Measurements from ENCODE around the gene SP7.

The SP7 gene

DNA sequence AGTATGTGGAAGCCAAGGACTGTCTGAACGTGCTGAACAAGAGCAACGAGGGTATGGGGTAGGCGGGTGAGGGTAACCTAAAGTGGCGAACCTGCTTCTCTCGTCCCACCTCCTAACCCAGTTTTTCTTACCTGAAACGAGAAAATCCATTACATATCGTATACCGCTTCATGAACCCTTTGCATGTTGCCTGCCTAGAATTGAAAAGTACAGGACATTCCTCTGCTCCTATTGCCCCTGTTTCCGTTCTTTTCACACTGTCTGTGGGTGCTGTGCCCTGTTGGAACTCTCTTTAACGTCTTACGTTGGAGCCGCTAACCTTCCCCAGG, 40.3 kb downstream of the SP7 start:
- peak overlapping the region; percentile 82 to 88 for H3K27ac ChIP-seq
- peaks cover 7 to 10% (median 9%) of the 10 kb centered on the region in 3 donors for H3K36me3 ChIP-seq
- DNase-seq, result no peak
- peaks cover 0 to 52% (median 39%) of the 10 kb centered on the region in 4 donors for H3K4me1 ChIP-seq
- peak overlapping the region; percentile 64 to 65 for H3K4me3 ChIP-seq
- no peaks in the 10 kb centered on the region for H3K27me3 ChIP-seq
- intact Hi-C loops (cut with DNase I; ENCODE audit: low total_unique reads), result no loop called here
- no peaks in the 10 kb centered on the region for H3K9me3 ChIP-seq
- no peak for TF ChIP-seq CTCF (IDR thresholded peaks at IDR 0.05)

DNA sequence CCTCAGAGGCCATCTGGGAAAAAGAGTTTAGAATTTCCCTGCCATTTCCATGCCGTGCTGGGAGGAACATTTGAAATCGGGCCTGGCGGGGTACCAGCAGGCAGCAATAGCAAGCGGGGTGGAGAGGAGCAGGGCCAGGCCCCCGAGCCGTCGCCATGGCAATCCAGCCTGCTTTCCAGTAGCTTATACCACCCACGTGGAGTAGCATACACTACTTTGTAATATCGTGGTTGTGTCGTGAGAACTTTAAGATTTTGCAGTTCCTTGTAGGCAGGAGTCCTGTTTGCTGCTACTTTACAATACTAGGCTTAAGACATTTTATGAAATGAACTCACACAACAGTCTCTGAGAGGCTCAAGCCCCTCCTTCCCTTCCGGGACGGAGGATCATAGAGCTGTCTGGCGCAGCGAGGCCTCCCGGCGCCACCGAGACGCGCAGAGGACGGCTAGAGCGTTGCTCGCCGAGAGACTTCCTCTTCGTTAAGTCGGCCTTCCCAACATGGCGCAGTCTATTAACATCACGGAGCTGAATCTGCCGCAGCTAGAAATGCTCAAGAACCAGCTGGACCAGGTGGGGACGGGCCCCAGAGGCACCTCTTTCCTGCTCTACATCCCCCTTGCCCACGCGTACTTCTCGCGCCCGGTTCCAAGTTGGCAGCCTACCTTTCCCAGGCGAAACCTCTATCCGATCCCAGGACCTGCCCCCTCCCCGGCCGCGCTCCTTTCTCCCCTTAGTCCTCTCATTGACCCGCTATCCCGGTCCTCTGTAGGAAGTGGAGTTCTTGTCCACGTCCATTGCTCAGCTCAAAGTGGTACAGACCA, 40.9 kb downstream of the SP7 start, which contains the start of gene PFDN5:
Gene PFDN5 (plus strand): TSS at position 473 of the 821 bp plus-strand sequence. CDS start 26 bp downstream, at position 499.
- peaks cover 0 to 46% (median 34%) of the 10 kb centered on the region in 4 donors for H3K4me1 ChIP-seq
- TF ChIP-seq CTCF (IDR thresholded peaks at IDR 0.05), result peak in 1 of 2 experiments; percentile 29
- H3K36me3 ChIP-seq, result peaks cover 7 to 10% (median 9%) of the 10 kb centered on the region in 3 donors
- peak within 1 kb of the TSS; percentile 64 to 65 for H3K4me3 ChIP-seq
- intact Hi-C loops (cut with DNase I; ENCODE audit: low total_unique reads), result no loop called here
- H3K27me3 ChIP-seq, result no peaks in the 10 kb centered on the region
- peak; percentile 89 to 94 for DNase-seq
- no peaks in the 10 kb centered on the region for H3K9me3 ChIP-seq
- peak within 1 kb of the TSS; percentile 82 to 88 for H3K27ac ChIP-seq

GRCh38 chr12:53292426-53292825, 43.7 kb downstream of the SP7 start:
- Histone ChIP-seq H3K27ac (no peak overlapping the region), H3K27me3 (no peaks in the 10 kb centered on the region), H3K9me3 (no peaks in the 10 kb centered on the region), H3K36me3 (peaks cover 0 to under 1% (median 0%) of the 10 kb centered on the region in 3 donors), H3K4me1 (peaks cover 0 to 24% (median 21%) of the 10 kb centered on the region in 4 donors), H3K4me3 (no peak overlapping the region)
- TF ChIP-seq CTCF (IDR thresholded peaks at IDR 0.05), result no peak
- intact Hi-C loops (cut with DNase I; ENCODE audit: low total_unique reads), result no loop called here
- no peak for DNase-seq

DNA sequence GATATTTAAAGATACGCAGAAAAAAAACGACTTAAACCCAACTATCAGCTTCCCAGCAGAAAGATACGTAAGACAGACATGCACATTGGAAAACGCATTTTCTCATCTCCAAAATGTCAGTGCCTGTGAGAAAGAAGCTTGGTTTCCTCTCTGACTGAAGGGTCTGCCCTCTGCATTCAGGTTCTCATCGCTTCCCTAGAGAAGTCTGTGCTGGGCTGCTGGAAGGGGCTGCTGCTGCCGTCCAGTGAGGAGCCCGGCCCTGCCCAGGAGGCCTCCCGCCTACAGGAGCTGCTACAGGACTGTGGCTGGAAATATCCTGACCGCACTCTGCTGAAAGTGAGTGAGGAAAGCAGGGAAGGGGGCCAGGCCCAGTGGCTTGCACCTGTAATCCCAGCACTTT, 45.5 kb downstream of the SP7 start:
- no peak for DNase-seq
- no peaks in the 10 kb centered on the region for H3K27me3 ChIP-seq
- peaks cover 0 to 8% (median 7%) of the 10 kb centered on the region in 4 donors for H3K4me1 ChIP-seq
- H3K27ac ChIP-seq, result no peak overlapping the region
- no peak overlapping the region for H3K4me3 ChIP-seq
- intact Hi-C loops (cut with DNase I; ENCODE audit: low total_unique reads), result no loop called here
- no peak for TF ChIP-seq CTCF (IDR thresholded peaks at IDR 0.05)
- H3K36me3 ChIP-seq, result no peaks in the 10 kb centered on the region
- H3K9me3 ChIP-seq, result no peaks in the 10 kb centered on the region

DNA sequence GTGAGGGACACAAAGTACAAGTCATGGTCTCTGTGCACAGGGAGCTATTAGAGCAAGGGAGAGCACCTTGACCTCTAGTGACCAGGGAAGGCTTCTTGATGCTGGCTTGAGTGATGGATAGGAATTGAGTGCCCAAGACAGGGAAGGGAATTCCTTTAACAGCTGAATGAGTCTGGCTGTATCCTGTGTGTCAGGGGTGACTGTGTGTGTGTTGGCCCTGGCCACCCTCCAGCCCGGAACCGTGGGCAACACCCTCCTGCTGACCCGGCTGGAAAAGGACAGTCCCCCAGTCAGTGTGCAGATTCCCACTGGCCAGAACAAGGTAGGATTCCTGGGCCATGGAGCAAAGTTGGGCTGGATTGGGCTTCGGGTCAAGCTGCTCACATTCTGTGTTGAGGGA, 46.3 kb downstream of the SP7 start:
- H3K4me3 ChIP-seq, result no peak overlapping the region
- H3K36me3 ChIP-seq, result no peaks in the 10 kb centered on the region
- intact Hi-C loops (cut with DNase I; ENCODE audit: low total_unique reads), result loop anchor here (2.0 kb wide), 1 partner anchor 77 kb away; no protein-coding TSS in a partner anchor
- no peaks in the 10 kb centered on the region for H3K9me3 ChIP-seq
- H3K4me1 ChIP-seq, result peaks cover 0 to 6% (median 5%) of the 10 kb centered on the region in 4 donors
- no peak for DNase-seq
- TF ChIP-seq CTCF (IDR thresholded peaks at IDR 0.05), result no peak
- no peaks in the 10 kb centered on the region for H3K27me3 ChIP-seq
- H3K27ac ChIP-seq, result no peak overlapping the region

Data from tibial artery (tissue), 4 donors.